Sigmoid colon (tissue), 3 donors: ENCODE data around the gene SAP30BP.

ENCODE experiments used
- CTCF ChIP-seq, 4 experiments: fragments of 450-650 bp in 3 of 4; fragments of 200-600 bp in 1 of 4; IDR thresholded peaks; one replicate each; pipeline ENCODE4 v1.5.1; 2016 to 2019; ENCODE audit warnings: antibody characterized with exemption in 4 of 4, mild to moderate bottlenecking in 3 of 4, moderate library complexity in 2 of 4
- POLR2A ChIP-seq, 2 donors: fragments of 450-650 bp; IDR thresholded peaks; one replicate each; pipeline ENCODE4 v1.6.1; 2016; ENCODE audit warnings: antibody characterized with exemption in 2 of 2, mild to moderate bottlenecking in 2 of 2, moderate library complexity in 2 of 2

GRCh38 chr17:75750661-75751423, 83.7 kb downstream of the SAP30BP start:
- no peak for TF ChIP-seq POLR2A (IDR thresholded peaks at IDR 0.05)
- no peak for TF ChIP-seq CTCF (IDR thresholded peaks at IDR 0.05)
